Measurements from ENCODE around the gene SLC22A3.

DNA sequence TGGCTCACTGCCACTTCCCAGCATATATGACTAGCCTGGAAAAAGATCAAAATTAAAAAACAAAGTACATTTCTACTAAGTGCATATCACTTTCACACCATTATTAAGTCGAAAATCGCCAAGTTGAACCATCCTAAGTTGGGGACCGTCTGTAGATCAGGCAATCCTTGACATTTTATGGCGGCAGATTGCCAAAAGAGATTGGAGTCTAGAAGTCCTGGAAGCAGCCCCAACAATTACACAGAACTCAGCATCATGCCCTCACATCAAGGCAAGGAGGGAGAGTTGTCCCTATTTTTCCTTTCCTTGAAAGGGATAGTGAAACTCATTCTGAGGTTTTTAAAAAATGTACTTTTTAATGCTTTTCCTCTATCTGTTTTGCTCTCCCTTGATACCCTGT, 30.7 kb downstream of the SLC22A3 start:
- TF ChIP-seq EZH2 (IDR thresholded peaks at IDR 0.05; ENCODE audit: borderline replicate concordance) (no peak), EZH2phosphoT487 (IDR thresholded peaks at IDR 0.05; ENCODE audit: low read depth, severe bottlenecking, unreplicated experiment) (no peak)
- TF ChIP-seq, protein P1, sequence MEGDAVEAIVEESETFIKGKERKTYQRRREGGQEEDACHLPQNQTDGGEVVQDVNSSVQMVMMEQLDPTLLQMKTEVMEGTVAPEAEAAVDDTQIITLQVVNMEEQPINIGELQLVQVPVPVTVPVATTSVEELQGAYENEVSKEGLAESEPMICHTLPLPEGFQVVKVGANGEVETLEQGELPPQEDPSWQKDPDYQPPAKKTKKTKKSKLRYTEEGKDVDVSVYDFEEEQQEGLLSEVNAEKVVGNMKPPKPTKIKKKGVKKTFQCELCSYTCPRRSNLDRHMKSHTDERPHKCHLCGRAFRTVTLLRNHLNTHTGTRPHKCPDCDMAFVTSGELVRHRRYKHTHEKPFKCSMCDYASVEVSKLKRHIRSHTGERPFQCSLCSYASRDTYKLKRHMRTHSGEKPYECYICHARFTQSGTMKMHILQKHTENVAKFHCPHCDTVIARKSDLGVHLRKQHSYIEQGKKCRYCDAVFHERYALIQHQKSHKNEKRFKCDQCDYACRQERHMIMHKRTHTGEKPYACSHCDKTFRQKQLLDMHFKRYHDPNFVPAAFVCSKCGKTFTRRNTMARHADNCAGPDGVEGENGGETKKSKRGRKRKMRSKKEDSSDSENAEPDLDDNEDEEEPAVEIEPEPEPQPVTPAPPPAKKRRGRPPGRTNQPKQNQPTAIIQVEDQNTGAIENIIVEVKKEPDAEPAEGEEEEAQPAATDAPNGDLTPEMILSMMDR (IDR thresholded peaks at IDR 0.05; ENCODE audit: poor library complexity), result no peak

Data from hepatocyte (in vitro differentiated cells).